ENCODE measurements around the gene DMRTA1. TPM values are rescaled to one million over a fixed set of nuclear protein-coding genes. Genes with fewer than 3 reads are reported as not detected.
"Not testable (repeated sequence)": the region's sequence is repeated elsewhere in the genome, so short reads cannot be mapped to it uniquely, and the experiment has no call there.

DMRTA1 gene
- total and polyA plus RNA-seq, 8 donors, result 1.2 to 6.1 (median 1.8) TPM; not detected in 1

- Histone ChIP-seq H3K27me3 (no peaks in the 10 kb centered on the region), H3K4me1 (no peaks in the 10 kb centered on the region), H3K27ac (no peak overlapping the region), H3K9me3 (no peaks in the 10 kb centered on the region), H3K4me3 (no peak overlapping the region), H3K36me3 (no peaks in the 10 kb centered on the region)
- DNase-seq, result peak in 1 of 2 donors; percentile 63
- TF ChIP-seq CTCF (IDR thresholded peaks at IDR 0.05), result peak in 3 of 7 experiments; percentile 6 to 51 (median 47)
- TF ChIP-seq POLR2AphosphoS5 (IDR thresholded peaks at IDR 0.05), result no peak
- 2 to 6% (median 4%) methylated on average over 8 of the region's 8 CpGs for WGBS, 5 donors
- intact Hi-C loops (cut with DNase I; ENCODE audit: low total_unique reads), result no loop called here
These were observed 23.4 kb downstream of the DMRTA1 start for GRCh38 chr9:22469928-22470544.

- Histone ChIP-seq H3K27ac (no peak overlapping the region), H3K27me3 (no peaks in the 10 kb centered on the region), H3K9me3 (peaks cover 0 to 10% (median 5%) of the 10 kb centered on the region in 4 donors), H3K4me1 (no peaks in the 10 kb centered on the region), H3K4me3 (no peak overlapping the region), H3K36me3 (no peaks in the 10 kb centered on the region)
- TF ChIP-seq POLR2A (IDR thresholded peaks at IDR 0.05), result no peak
- no peak for TF ChIP-seq POLR2AphosphoS5 (IDR thresholded peaks at IDR 0.05)
- TF ChIP-seq EP300 (IDR thresholded peaks at IDR 0.05), result no peak
- no peak for TF ChIP-seq CTCF (IDR thresholded peaks at IDR 0.05)
- 65 to 77% (median 70%) methylated on average over 2 of the region's 2 CpGs for WGBS, 5 donors
- intact Hi-C loops (cut with DNase I; ENCODE audit: low total_unique reads), result no loop called here
- no peak for DNase-seq
These were observed 34.9 kb downstream of the DMRTA1 start for GRCh38 chr9:22481566-22481965.

- no peaks in the 10 kb centered on the region for H3K36me3 ChIP-seq
- 43 to 78% (median 57%) methylated on average over 1 of the region's 1 CpG for WGBS, 5 donors
- no peak overlapping the region for H3K27ac ChIP-seq
- no peak for TF ChIP-seq POLR2A (IDR thresholded peaks at IDR 0.05)
- TF ChIP-seq POLR2AphosphoS5 (IDR thresholded peaks at IDR 0.05), result no peak
- TF ChIP-seq CTCF (IDR thresholded peaks at IDR 0.05), result no peak
- TF ChIP-seq EP300 (IDR thresholded peaks at IDR 0.05), result no peak
- no peaks in the 10 kb centered on the region for H3K27me3 ChIP-seq
- H3K9me3 ChIP-seq, result peaks cover 0 to 10% (median 5%) of the 10 kb centered on the region in 4 donors
- intact Hi-C loops (cut with DNase I; ENCODE audit: low total_unique reads), result no loop called here
- no peak for DNase-seq
- H3K4me1 ChIP-seq, result no peaks in the 10 kb centered on the region
- no peak overlapping the region for H3K4me3 ChIP-seq
These were observed 37.0 kb downstream of the DMRTA1 start for GRCh38 chr9:22483528-22484070.

GRCh38 chr9:22496197-22496596 lies 49.6 kb downstream of the DMRTA1 start:
- 63 to 69% (median 67%) methylated on average over 4 of the region's 4 CpGs for WGBS, 5 donors
- H3K27me3 ChIP-seq; H3K9me3 ChIP-seq; H3K36me3 ChIP-seq; H3K4me1 ChIP-seq; H3K27ac ChIP-seq; intact Hi-C loops (cut with DNase I; ENCODE audit: low total_unique reads); DNase-seq; H3K4me3 ChIP-seq: not testable (repeated sequence)
